MG63 (cell line): ENCODE results near the gene SLC17A1. TPM values are rescaled to one million over a fixed set of nuclear protein-coding genes. Genes with fewer than 3 reads are reported as not detected.
A peak's percentile ranks its signal among the peaks of the same experiment; 100 is the strongest.

Source experiments
- DNase-seq: peaks from one replicate; pipeline ENCODE4 v3.0.0-alpha.2; 2020
- H3K27me3 ChIP-seq: fragments of 250-450 bp; sonication (Bioruptor Pico); 2 replicates; pipeline ENCODE4 v1.5.1; 2020; ENCODE audit warnings: mild to moderate bottlenecking, moderate library complexity
- H3K36me3 ChIP-seq: fragments of 250-450 bp; sonication (Bioruptor Pico); 2 replicates; pipeline ENCODE4 v1.5.1; 2020; ENCODE audit warnings: mild to moderate bottlenecking, moderate library complexity
- H3K4me3 ChIP-seq: fragments of 250-450 bp; sonication (Bioruptor Pico); 2 replicates; pipeline ENCODE4 v1.5.1; 2020; ENCODE audit warnings: mild to moderate bottlenecking, moderate library complexity
- H3K9me3 ChIP-seq: fragments of 250-450 bp; sonication (Bioruptor Pico); 2 replicates; pipeline ENCODE4 v1.5.1; 2020; ENCODE audit warnings: mild to moderate bottlenecking, moderate library complexity
- total RNA-seq: library from RNA; depleted of rRNA; stranded (reverse); fragments of >200 nt; shearing (Covaris generic); gene quantifications from 2 replicates; pipeline ENCODE4 v1.2.3, GENCODE V29; 2014; ENCODE audit warnings: low replicate concordance; rRNA removed

SLC17A1 gene
- total RNA-seq, result not detected in 2 replicates

GRCh38 chr6:25831532-25832306 lies at the start of gene SLC17A1:
TSS of gene SLC17A1 (minus strand) at chr6:25832052. CDS start at chr6:25830557, 1,495 bp downstream.
- DNase-seq, result no peak
- Histone ChIP-seq H3K27me3 (no peaks in the 10 kb centered on the region), H3K36me3 (no peaks in the 10 kb centered on the region), H3K9me3 (no peaks in the 10 kb centered on the region), H3K4me3 (no peak within 1 kb of the TSS)

- Histone ChIP-seq H3K9me3 (no peaks in the 10 kb centered on the region), H3K36me3 (no peaks in the 10 kb centered on the region), H3K27me3 (no peaks in the 10 kb centered on the region), H3K4me3 (no peak overlapping the region)
- DNase-seq, result no peak
Observed at GRCh38 chr6:25880601-25881000, 48.7 kb upstream of the SLC17A1 start.

GRCh38 chr6:25878721-25879322 lies 47.0 kb upstream of the SLC17A1 start:
- Histone ChIP-seq H3K4me3 (no peak overlapping the region), H3K9me3 (no peaks in the 10 kb centered on the region), H3K27me3 (no peaks in the 10 kb centered on the region), H3K36me3 (no peaks in the 10 kb centered on the region)
- DNase-seq, result no peak

GRCh38 chr6:25875926-25876602 lies 44.2 kb upstream of the SLC17A1 start:
- Histone ChIP-seq H3K4me3 (no peak overlapping the region), H3K36me3 (no peaks in the 10 kb centered on the region), H3K27me3 (no peaks in the 10 kb centered on the region)

GRCh38 chr6:25875563-25875905 lies 43.7 kb upstream of the SLC17A1 start:
- H3K4me3 ChIP-seq, result no peak overlapping the region
- H3K9me3 ChIP-seq, result no peaks in the 10 kb centered on the region
- no peak for DNase-seq
- no peaks in the 10 kb centered on the region for H3K27me3 ChIP-seq
- no peaks in the 10 kb centered on the region for H3K36me3 ChIP-seq

More at GRCh38 chr6:25875926-25876602, 44.2 kb upstream of the SLC17A1 start:
- no peaks in the 10 kb centered on the region for H3K9me3 ChIP-seq
- no peak for DNase-seq

GRCh38 chr6:25874822-25875562 lies 43.1 kb upstream of the SLC17A1 start:
- no peaks in the 10 kb centered on the region for H3K9me3 ChIP-seq
- H3K4me3 ChIP-seq, result no peak overlapping the region
- no peak for DNase-seq
- H3K27me3 ChIP-seq, result no peaks in the 10 kb centered on the region
- H3K36me3 ChIP-seq, result no peaks in the 10 kb centered on the region

- H3K9me3 ChIP-seq, result no peaks in the 10 kb centered on the region
- H3K27me3 ChIP-seq, result no peaks in the 10 kb centered on the region
- H3K4me3 ChIP-seq, result no peak within 1 kb of the TSS
- no peaks in the 10 kb centered on the region for H3K36me3 ChIP-seq
- no peak for DNase-seq
Observed at GRCh38 chr6:25874118-25874517, 42.3 kb upstream of the SLC17A1 start, which contains the start of gene SLC17A3. TSS of gene SLC17A3 (minus strand) at chr6:25874243. CDS start at chr6:25868387, 5,856 bp downstream.

GRCh38 chr6:25872814-25873213 lies 41.0 kb upstream of the SLC17A1 start:
- Histone ChIP-seq H3K36me3 (no peaks in the 10 kb centered on the region), H3K4me3 (no peak overlapping the region), H3K27me3 (no peaks in the 10 kb centered on the region), H3K9me3 (no peaks in the 10 kb centered on the region)
- DNase-seq, result no peak

GRCh38 chr6:25869840-25870239 lies 38.0 kb upstream of the SLC17A1 start:
- Histone ChIP-seq H3K36me3 (no peaks in the 10 kb centered on the region), H3K4me3 (no peak overlapping the region), H3K9me3 (no peaks in the 10 kb centered on the region), H3K27me3 (no peaks in the 10 kb centered on the region)
- DNase-seq, result no peak

- Histone ChIP-seq H3K27me3 (no peaks in the 10 kb centered on the region), H3K4me3 (no peak overlapping the region; the same call in 1 of the 2 replicates), H3K36me3 (no peaks in the 10 kb centered on the region), H3K9me3 (no peaks in the 10 kb centered on the region)
- DNase-seq, result peak; percentile 58
Observed at GRCh38 chr6:25868436-25869183, 36.8 kb upstream of the SLC17A1 start.

- H3K36me3 ChIP-seq, result no peaks in the 10 kb centered on the region
- no peak for DNase-seq
- H3K27me3 ChIP-seq, result no peaks in the 10 kb centered on the region
- no peak overlapping the region for H3K4me3 ChIP-seq
- H3K9me3 ChIP-seq, result no peaks in the 10 kb centered on the region
Observed at GRCh38 chr6:25866011-25866410, 34.2 kb upstream of the SLC17A1 start.

GRCh38 chr6:25863360-25863759 lies 31.5 kb upstream of the SLC17A1 start:
- no peak for DNase-seq
- H3K36me3 ChIP-seq, result no peaks in the 10 kb centered on the region
- no peak overlapping the region for H3K4me3 ChIP-seq
- H3K9me3 ChIP-seq, result no peaks in the 10 kb centered on the region
- H3K27me3 ChIP-seq, result no peaks in the 10 kb centered on the region

GRCh38 chr6:25862199-25862598 lies 30.3 kb upstream of the SLC17A1 start:
- no peaks in the 10 kb centered on the region for H3K9me3 ChIP-seq
- no peaks in the 10 kb centered on the region for H3K36me3 ChIP-seq
- no peak overlapping the region for H3K4me3 ChIP-seq
- H3K27me3 ChIP-seq, result no peaks in the 10 kb centered on the region
- DNase-seq, result no peak

GRCh38 chr6:25852756-25853155 lies 20.9 kb upstream of the SLC17A1 start:
- DNase-seq, result no peak
- Histone ChIP-seq H3K4me3 (no peak overlapping the region), H3K36me3 (no peaks in the 10 kb centered on the region), H3K9me3 (no peaks in the 10 kb centered on the region), H3K27me3 (no peaks in the 10 kb centered on the region)

GRCh38 chr6:25851961-25852360 lies 20.1 kb upstream of the SLC17A1 start:
- H3K27me3 ChIP-seq, result no peaks in the 10 kb centered on the region
- no peak overlapping the region for H3K4me3 ChIP-seq
- DNase-seq, result no peak
- H3K36me3 ChIP-seq, result no peaks in the 10 kb centered on the region
- H3K9me3 ChIP-seq, result no peaks in the 10 kb centered on the region

- Histone ChIP-seq H3K4me3 (no peak overlapping the region), H3K9me3 (no peaks in the 10 kb centered on the region)
- no peak for DNase-seq
Observed at GRCh38 chr6:25844518-25844917, 12.7 kb upstream of the SLC17A1 start.

More at GRCh38 chr6:25844518-25844917, 12.7 kb upstream of the SLC17A1 start:
- no peaks in the 10 kb centered on the region for H3K27me3 ChIP-seq
- no peaks in the 10 kb centered on the region for H3K36me3 ChIP-seq
